HG03565 (cell line): ENCODE measurements around the gene ATP13A5.

Experiments used
- ATAC-seq: cut with Tn5 transposase; IDR thresholded peaks from one replicate; pipeline ENCODE4 v1.9.1; 2021; ENCODE audit warnings: mild to moderate bottlenecking, moderate library complexity; ENCODE audit not compliant: unreplicated experiment

ATP13A5 gene

GRCh38 chr3:193378706-193379105, at the start of gene ATP13A5:
TSS of gene ATP13A5 (minus strand) at chr3:193378753. CDS start at chr3:193378725, 28 bp downstream.
- no peak for ATAC-seq

- ATAC-seq = no peak
These were observed 40.2 kb upstream of the ATP13A5 start for GRCh38 chr3:193418576-193419373.

- no peak for ATAC-seq
These were observed 38.1 kb upstream of the ATP13A5 start for GRCh38 chr3:193416629-193417028.

- no peak for ATAC-seq
These were observed 29.1 kb upstream of the ATP13A5 start for GRCh38 chr3:193407688-193408087.

- ATAC-seq = no peak
These were observed 28.6 kb upstream of the ATP13A5 start for GRCh38 chr3:193407112-193407511.

- ATAC-seq = no peak
These were observed 24.8 kb upstream of the ATP13A5 start for GRCh38 chr3:193403307-193403706.

- no peak for ATAC-seq
These were observed 21.8 kb upstream of the ATP13A5 start for GRCh38 chr3:193400304-193400703.

GRCh38 chr3:193396451-193397244, 18.1 kb upstream of the ATP13A5 start:
- ATAC-seq = no peak

GRCh38 chr3:193391902-193392301, 13.3 kb upstream of the ATP13A5 start:
- no peak for ATAC-seq

- ATAC-seq = no peak
These were observed 10.8 kb upstream of the ATP13A5 start for GRCh38 chr3:193389335-193389734.

GRCh38 chr3:193388361-193388760, 9.8 kb upstream of the ATP13A5 start:
- no peak for ATAC-seq

- no peak for ATAC-seq
These were observed 9.0 kb upstream of the ATP13A5 start for GRCh38 chr3:193387596-193387995.

GRCh38 chr3:193377591-193377990, 962 bp downstream of the ATP13A5 start:
- no peak for ATAC-seq

- ATAC-seq = no peak
These were observed 2.9 kb downstream of the ATP13A5 start for GRCh38 chr3:193375614-193376013.

GRCh38 chr3:193372783-193373182, 5.8 kb downstream of the ATP13A5 start:
- peak; percentile 65 for ATAC-seq

GRCh38 chr3:193367868-193368267, 10.7 kb downstream of the ATP13A5 start:
- ATAC-seq = no peak

- ATAC-seq = no peak
These were observed 21.3 kb downstream of the ATP13A5 start for GRCh38 chr3:193357291-193357690.

- no peak for ATAC-seq
These were observed 24.1 kb downstream of the ATP13A5 start for GRCh38 chr3:193354423-193354822.

GRCh38 chr3:193350744-193351143, 27.8 kb downstream of the ATP13A5 start:
- no peak for ATAC-seq

GRCh38 chr3:193348686-193349085, 29.9 kb downstream of the ATP13A5 start:
- ATAC-seq = no peak

- peak; percentile 62 for ATAC-seq
These were observed 30.7 kb downstream of the ATP13A5 start for GRCh38 chr3:193347521-193348501.
